Keratinocyte (primary cell): ENCODE measurements around the gene DDX42. TPM values are rescaled to one million over a fixed set of nuclear protein-coding genes. Genes with fewer than 3 reads are reported as not detected.

Experiments used
- DNase-seq: peaks from one replicate; pipeline ENCODE4 v3.0.0-alpha.2; 2011; ENCODE audit warnings: low read depth, missing footprints, low spot score
- FAIRE-seq: peaks from 2 replicates; lab custom pipeline; 2011; peaks lifted over from hg19 to GRCh38; lab: Jason Lieb, UNC
- H2AFZ ChIP-seq: 2 replicates; pipeline ENCODE4 v1.6.0; 2012; ENCODE audit warnings: low read length, control low read depth, inconsistent platforms; ENCODE audit not compliant: control insufficient read depth
- H3K27ac ChIP-seq: 2 replicates; pipeline ENCODE4 v1.5.1; 2011; ENCODE audit warnings: low read length; ENCODE audit not compliant: control insufficient read depth, insufficient read depth
- H3K27me3 ChIP-seq: 3 replicates; pipeline ENCODE4 v1.6.0; 2011; ENCODE audit warnings: low read length; ENCODE audit not compliant: control insufficient read depth, insufficient read depth; ENCODE audit errors: extremely low read depth
- H3K36me3 ChIP-seq, 2 experiments: 2 replicates in 1 of 2; 3 replicates in 1 of 2; pipeline ENCODE4 v1.5.1; 2011; ENCODE audit warnings: low read length in 2 of 2, mild to moderate bottlenecking in 1 of 2; ENCODE audit not compliant: control insufficient read depth in 2 of 2, insufficient read depth in 2 of 2; ENCODE audit errors: extremely low read depth in 1 of 2
- H3K4me1 ChIP-seq: 3 replicates; pipeline ENCODE4 v1.5.1; 2011; ENCODE audit warnings: low read length; ENCODE audit not compliant: control insufficient read depth, insufficient read depth; ENCODE audit errors: extremely low read depth
- H3K4me2 ChIP-seq: 3 replicates; pipeline ENCODE4 v1.6.0; 2011; ENCODE audit warnings: low read depth, low read length; ENCODE audit not compliant: control insufficient read depth, insufficient read depth; ENCODE audit errors: extremely low read depth
- H3K4me3 ChIP-seq, 3 experiments: fragments of 200-600 bp in 1 of 3; sonication (generic) in 1 of 3; 2 replicates in 2 of 3; 3 replicates in 1 of 3; pipeline ENCODE4 v1.5.1; 2011 to 2016; ENCODE audit warnings: low read length in 3 of 3, mild to moderate bottlenecking in 3 of 3, control low read depth in 2 of 3, inconsistent platforms in 1 of 3, low read depth in 1 of 3, mixed read lengths in 1 of 3, mixed run types in 1 of 3, moderate library complexity in 1 of 3; ENCODE audit not compliant: control insufficient read depth in 2 of 3, insufficient read depth in 2 of 3; ENCODE audit errors: extremely low read depth in 1 of 3
- H3K79me2 ChIP-seq: 2 replicates; pipeline ENCODE4 v1.6.0; 2012; ENCODE audit warnings: low read length; ENCODE audit not compliant: control insufficient read depth, insufficient read depth
- H3K9ac ChIP-seq: 3 replicates; pipeline ENCODE4 v1.6.0; 2011; ENCODE audit warnings: low read length; ENCODE audit not compliant: control insufficient read depth, insufficient read depth; ENCODE audit errors: extremely low read depth
- H3K9me1 ChIP-seq: 3 replicates; pipeline ENCODE4 v1.6.0; 2011; ENCODE audit warnings: low read length; ENCODE audit not compliant: control insufficient read depth, insufficient read depth; ENCODE audit errors: extremely low read depth
- H3K9me3 ChIP-seq: 2 replicates; pipeline ENCODE4 v1.5.1; 2012; ENCODE audit warnings: low read depth, low read length; ENCODE audit not compliant: control insufficient read depth
- H4K20me1 ChIP-seq: 3 replicates; pipeline ENCODE4 v1.6.0; 2011; ENCODE audit warnings: low read length; ENCODE audit not compliant: control insufficient read depth, insufficient read depth; ENCODE audit errors: extremely low read depth
- CTCF ChIP-seq, 3 experiments: IDR thresholded peaks in 1 of 3; conservative IDR thresholded peaks in 1 of 3; optimal IDR thresholded peaks in 1 of 3; 2 replicates in 2 of 3; 3 replicates in 1 of 3; pipeline versions ENCODE3 to v1.5.1; 2011; ENCODE audit warnings: low read length in 3 of 3, mild to moderate bottlenecking in 3 of 3, moderate library complexity in 2 of 3, control low read depth in 1 of 3, inconsistent platforms in 1 of 3; ENCODE audit not compliant: insufficient read depth in 2 of 3; ENCODE audit errors: extremely low read depth in 1 of 3
- EZH2 ChIP-seq: IDR thresholded peaks from one replicate; pipeline ENCODE4 v1.6.1; 2012; ENCODE audit warnings: inconsistent platforms, mild to moderate bottlenecking, low read length, moderate library complexity
- dilution Hi-C: fragments of 300-500 bp; cut with MboI; formaldehyde crosslinking; loops from one replicate; pipeline ENCODE4 v1.7.0; 2020; ENCODE audit warnings: low sequenced_read_pairs; ENCODE audit not compliant: extremely low pct_ligation_motif_present
- polyA plus RNA-seq, 5 experiments: library from polyadenylated mRNA; depleted of rRNA in 3 of 5; stranded (reverse) in 3 of 5; stranded (forward) in 1 of 5; unstranded in 1 of 5; fragments of >200 nt; gene quantifications; 1 replicate in 1 of 5; 2 replicates in 3 of 5; 3 replicates in 1 of 5; pipeline versions ENCODE4 v1.2.1 to v1.2.3, GENCODE V29; 2011 to 2012; ENCODE audit warnings: missing spikeins in 2 of 5, low read depth in 1 of 5, low replicate concordance in 1 of 5

Gene DDX42
- polyA plus RNA-seq, 1 donor (not counting 4 experiments of a cell fraction or from before 2014, with no cell fraction given) = 116 TPM

GRCh38 chr17:63843910-63844677 is 70.1 kb downstream of the DDX42 start:
- Histone ChIP-seq H3K9ac (peak overlapping the region; percentile 63), H3K36me3 (no peaks in the 10 kb centered on the region), H3K27ac (no peak overlapping the region), H4K20me1 (no peaks in the 10 kb centered on the region), H3K79me2 (peaks cover 27% of the 10 kb centered on the region), H3K9me3 (no peaks in the 10 kb centered on the region), H3K4me1 (peaks cover 26% of the 10 kb centered on the region), H3K4me2 (peak overlapping the region; percentile 77), H3K4me3 (peak overlapping the region in 1 of 3 experiments; percentile 82), H2AFZ (peak overlapping the region; percentile 81), H3K9me1 (peaks cover 2% of the 10 kb centered on the region), H3K27me3 (no peaks in the 10 kb centered on the region)
- dilution Hi-C loops = no loop called here
- TF ChIP-seq EZH2 = no peak
- no peak for TF ChIP-seq CTCF (optimal IDR thresholded peaks at IDR 0.05 in 1 of 3, IDR thresholded peaks at IDR 0.05 in 1 of 3, conservative IDR thresholded peaks at IDR 0.05 in 1 of 3; ENCODE audit: extremely low read depth in 1 of 3, insufficient read depth in 2 of 3, low read length in 3 of 3)
- FAIRE-seq = no peak
- DNase-seq = no peak

- Histone ChIP-seq H3K79me2 (peaks cover 17% of the 10 kb centered on the region), H2AFZ (no peak overlapping the region), H3K9ac (no peak overlapping the region), H4K20me1 (no peaks in the 10 kb centered on the region), H3K4me1 (peaks cover 15% of the 10 kb centered on the region), H3K27me3 (peaks cover 5% of the 10 kb centered on the region), H3K9me3 (no peaks in the 10 kb centered on the region), H3K27ac (no peak overlapping the region), H3K36me3 (no peaks in the 10 kb centered on the region), H3K9me1 (peaks cover 2% of the 10 kb centered on the region), H3K4me3 (no peak overlapping the region), H3K4me2 (no peak overlapping the region)
- TF ChIP-seq CTCF (optimal IDR thresholded peaks at IDR 0.05 in 1 of 3, IDR thresholded peaks at IDR 0.05 in 1 of 3, conservative IDR thresholded peaks at IDR 0.05 in 1 of 3; ENCODE audit: extremely low read depth in 1 of 3, insufficient read depth in 2 of 3, low read length in 3 of 3) (no peak), EZH2 (no peak)
- dilution Hi-C loops = no loop called here
- FAIRE-seq (no peak), DNase-seq (no peak)
These were observed 71.5 kb downstream of the DDX42 start for GRCh38 chr17:63845509-63845908.
